ENCODE measurements around the gene KCTD8.

Gene KCTD8

GRCh38 chr4:44160776-44161367 lies 287.7 kb downstream of the KCTD8 start:
- no peak for DNase-seq

- DNase-seq: no peak
Measured at GRCh38 chr4:44159991-44160390, 288.6 kb downstream of the KCTD8 start.

GRCh38 chr4:44157611-44158277 lies 290.9 kb downstream of the KCTD8 start:
- no peak for DNase-seq

GRCh38 chr4:44150091-44150576 lies 298.5 kb downstream of the KCTD8 start:
- DNase-seq: no peak

- DNase-seq: no peak
Measured at GRCh38 chr4:44149282-44149681, 299.3 kb downstream of the KCTD8 start.

GRCh38 chr4:44147571-44148075 lies 301.0 kb downstream of the KCTD8 start:
- DNase-seq: no peak

GRCh38 chr4:44146516-44146915 lies 302.1 kb downstream of the KCTD8 start:
- no peak for DNase-seq

GRCh38 chr4:44145868-44146267 lies 302.7 kb downstream of the KCTD8 start:
- DNase-seq: no peak

GRCh38 chr4:44132526-44132925 lies 316.1 kb downstream of the KCTD8 start:
- DNase-seq: no peak
